GM23248 (cell line): ENCODE data around the gene ACOT4. TPM values are rescaled to one million over a fixed set of nuclear protein-coding genes. Genes with fewer than 3 reads are reported as not detected.
"Not testable (repeated sequence)": the region's sequence is repeated elsewhere in the genome, so short reads cannot be mapped to it uniquely, and the experiment has no call there.

Experiments used
- DNase-seq: peaks from one replicate; pipeline ENCODE4 v3.0.0-alpha.2; 2015
- H2AFZ ChIP-seq: fragments of 200-600 bp; sonication (generic); 2 replicates; pipeline ENCODE4 v1.6.1; 2016; ENCODE audit warnings: antibody characterized with exemption
- H3F3A ChIP-seq: fragments of 200-600 bp; sonication (generic); 2 replicates; pipeline ENCODE4 v1.6.1; 2016; ENCODE audit warnings: mild to moderate bottlenecking, antibody characterized with exemption, mixed run types; ENCODE audit not compliant: insufficient read depth
- H3K27ac ChIP-seq: fragments of 200-600 bp; sonication (generic); 2 replicates; pipeline ENCODE4 v1.5.1; 2016; ENCODE audit warnings: mild to moderate bottlenecking
- H3K27me3 ChIP-seq: fragments of 200-600 bp; sonication (generic); replicated peaks from 2 replicates; pipeline ENCODE4 v1.6.1; 2016; ENCODE audit warnings: mild to moderate bottlenecking; ENCODE audit not compliant: insufficient read depth
- H3K36me3 ChIP-seq: fragments of 200-600 bp; sonication (generic); 2 replicates; pipeline ENCODE4 v1.6.1; 2016; ENCODE audit warnings: low read depth, mild to moderate bottlenecking
- H3K4me1 ChIP-seq: fragments of 200-600 bp; sonication (generic); 2 replicates; pipeline ENCODE4 v1.6.1; 2016; ENCODE audit warnings: mild to moderate bottlenecking; ENCODE audit not compliant: insufficient read depth
- H3K4me2 ChIP-seq: fragments of 200-600 bp; sonication (generic); one replicate; pipeline ENCODE4 v1.6.1; 2016; ENCODE audit warnings: mild to moderate bottlenecking; ENCODE audit not compliant: unreplicated experiment
- H3K4me3 ChIP-seq: fragments of 200-600 bp; sonication (generic); 2 replicates; pipeline ENCODE4 v1.5.1; 2016; ENCODE audit warnings: mild to moderate bottlenecking
- H3K79me2 ChIP-seq: fragments of 200-600 bp; sonication (generic); 2 replicates; pipeline ENCODE4 v1.6.1; 2016; ENCODE audit warnings: mild to moderate bottlenecking; ENCODE audit not compliant: insufficient read depth
- H3K9ac ChIP-seq: fragments of 200-600 bp; sonication (generic); 2 replicates; pipeline ENCODE4 v1.6.1; 2016; ENCODE audit warnings: mild to moderate bottlenecking
- H3K9me2 ChIP-seq: fragments of 200-600 bp; sonication (generic); 2 replicates; pipeline ENCODE4 v1.6.1; 2016; ENCODE audit warnings: mixed run types, mild to moderate bottlenecking, moderate library complexity; ENCODE audit not compliant: insufficient read depth
- H3K9me3 ChIP-seq: fragments of 200-600 bp; sonication (generic); one replicate; pipeline ENCODE4 v1.6.1; 2017; ENCODE audit warnings: low read depth
- H4K20me1 ChIP-seq: fragments of 200-600 bp; sonication (generic); 2 replicates; pipeline ENCODE4 v1.6.0; 2016; ENCODE audit not compliant: insufficient read depth
- EZH2 ChIP-seq: fragments of 200-600 bp; sonication (generic); IDR thresholded peaks from 2 replicates; pipeline ENCODE4 v1.6.1; 2018; ENCODE audit warnings: antibody characterized with exemption, mild to moderate bottlenecking; ENCODE audit not compliant: insufficient read depth, poor library complexity, severe bottlenecking
- EZH2phosphoT487 ChIP-seq: fragments of 200-600 bp; sonication (generic); IDR thresholded peaks from 2 replicates; pipeline ENCODE4 v1.6.1; 2018; ENCODE audit warnings: antibody characterized with exemption, moderate library complexity, mild to moderate bottlenecking, low read depth; ENCODE audit not compliant: insufficient read depth
- WGBS, 2 experiments: methylation state at CpG; one replicate each; pipeline ENCODE4 v1.1.6; 2015 to 2017; ENCODE audit warnings: low lambda C conversion rate in 2 of 2, low coverage in 1 of 2; ENCODE audit errors: missing lambda C conversion rate in 2 of 2; 5-methylcytosine and 5-hydroxymethylcytosine counted together
- in situ Hi-C: fragments of 300-500 bp; cut with MboI; formaldehyde crosslinking; loops from 2 replicates; pipeline ENCODE4 v1.15.0; 2020
- polyA plus RNA-seq: library from polyadenylated mRNA; unstranded; fragments of >200 nt; fragmentation: Nextera tagmentation; extraction: Ambion mirVana; gene quantifications from 2 replicates; pipeline ENCODE4 v1.2.1, GENCODE V29; 2016
- total RNA-seq: library from RNA; depleted of rRNA; stranded (reverse); fragments of >200 nt; shearing (Covaris generic); gene quantifications from 2 replicates; pipeline ENCODE4 v1.2.3, GENCODE V29; 2014

Gene ACOT4
- total and polyA plus RNA-seq, 2 experiments from 2014 or later = 1.5 to 1.6 TPM

DNA sequence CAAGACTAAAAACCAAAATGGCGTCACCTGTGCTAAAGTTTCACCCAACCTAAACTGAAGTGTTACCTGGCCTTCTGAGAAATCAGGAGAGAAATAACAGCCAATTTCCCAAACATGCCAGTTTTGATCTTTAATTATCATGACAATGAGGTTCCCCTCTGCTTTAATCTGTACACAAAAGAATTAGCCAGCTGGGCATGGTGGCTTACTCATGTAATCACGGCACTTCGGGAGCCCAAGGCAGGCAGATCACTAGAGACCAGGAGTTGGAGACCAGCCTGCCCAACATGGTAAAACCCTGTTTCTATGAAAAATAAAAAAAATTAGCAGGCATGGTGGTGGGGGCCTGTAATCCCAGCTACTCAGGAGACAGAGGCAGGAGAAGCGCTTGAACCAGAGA, 37.8 kb upstream of the ACOT4 start:
- Histone ChIP-seq H3K79me2 (no peaks in the 10 kb centered on the region), H3K27me3 (no peaks in the 10 kb centered on the region), H2AFZ (no peak overlapping the region), H3K9me3 (no peaks in the 10 kb centered on the region), H4K20me1 (no peaks in the 10 kb centered on the region), H3K27ac (no peak overlapping the region), H3K4me2 (no peak overlapping the region), H3K4me3 (no peak overlapping the region), H3K4me1 (no peaks in the 10 kb centered on the region), H3K9ac (no peak overlapping the region), H3K9me2 (no peaks in the 10 kb centered on the region), H3F3A (no peaks in the 10 kb centered on the region), H3K36me3 (no peaks in the 10 kb centered on the region)
- DNase-seq = no peak
- in situ Hi-C loops = no loop called here
- WGBS, 2 experiments = 97 to 100% methylated on average over 4 of the region's 4 CpGs
- TF ChIP-seq EZH2phosphoT487 = no peak
- TF ChIP-seq EZH2 = no peak

DNA sequence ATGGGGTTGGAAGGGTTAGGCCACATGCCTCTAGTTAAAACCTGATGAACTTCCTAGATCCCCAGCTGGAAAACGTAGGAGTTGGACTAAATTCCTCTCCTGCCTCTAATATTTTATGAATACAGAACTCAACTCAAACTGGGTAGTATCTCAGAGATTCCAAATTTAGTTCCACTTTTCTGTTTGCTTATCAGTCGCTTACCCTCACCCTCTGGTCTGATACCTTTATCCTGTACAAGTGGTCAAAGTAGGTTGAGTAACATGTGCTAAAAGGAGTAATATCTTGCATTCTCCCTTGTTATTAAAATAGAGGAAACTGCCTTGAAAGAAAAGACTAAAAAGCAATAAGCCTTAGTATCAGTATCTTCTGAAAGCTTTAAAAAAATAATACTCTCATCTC, 34.5 kb upstream of the ACOT4 start:
- H3K4me3 ChIP-seq, H3K9ac ChIP-seq, DNase-seq, H3K4me2 ChIP-seq, H3K9me2 ChIP-seq, H3K27me3 ChIP-seq, H2AFZ ChIP-seq, H3F3A ChIP-seq, H3K36me3 ChIP-seq, H3K9me3 ChIP-seq, H3K4me1 ChIP-seq, H3K79me2 ChIP-seq, H3K27ac ChIP-seq, H4K20me1 ChIP-seq, in situ Hi-C loops: not testable (repeated sequence)
- 30 to 38% methylated on average over 2 of the region's 2 CpGs for WGBS, 2 experiments

DNA sequence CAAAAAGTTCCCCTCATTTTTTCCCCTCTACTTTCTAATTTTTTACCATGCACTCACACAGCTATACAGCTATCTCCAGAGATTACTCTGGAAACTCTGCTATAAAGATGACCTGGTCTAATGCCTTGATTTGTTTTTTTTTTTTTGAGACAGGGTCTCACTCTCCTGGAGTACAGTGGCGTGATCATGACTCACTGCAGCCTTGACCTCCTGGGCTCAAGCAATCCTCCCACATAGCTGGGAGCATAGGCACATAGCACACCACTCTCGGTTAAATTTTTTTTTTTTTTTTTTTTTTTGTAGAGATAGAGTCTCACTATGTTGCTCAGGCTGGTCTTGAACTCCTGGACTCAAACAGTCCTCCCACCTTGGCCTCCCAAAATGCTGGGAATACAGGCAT, 33.4 kb upstream of the ACOT4 start:
- H4K20me1 ChIP-seq, H3F3A ChIP-seq, H3K4me2 ChIP-seq, H3K9me3 ChIP-seq, H3K27me3 ChIP-seq, H3K27ac ChIP-seq, H3K9ac ChIP-seq, H3K36me3 ChIP-seq, H3K4me1 ChIP-seq, H2AFZ ChIP-seq, in situ Hi-C loops, H3K79me2 ChIP-seq, H3K9me2 ChIP-seq, H3K4me3 ChIP-seq, DNase-seq: not testable (repeated sequence)
- 47 to 83% methylated on average over 2 of the region's 2 CpGs for WGBS, 2 experiments

GRCh38 chr14:73562256-73562655, 29.4 kb upstream of the ACOT4 start:
- H3K9me2 ChIP-seq, H3K4me2 ChIP-seq, H3K27me3 ChIP-seq, H4K20me1 ChIP-seq, H3K79me2 ChIP-seq, H2AFZ ChIP-seq, H3F3A ChIP-seq, H3K9ac ChIP-seq, H3K9me3 ChIP-seq, in situ Hi-C loops, DNase-seq, H3K27ac ChIP-seq, H3K36me3 ChIP-seq, H3K4me3 ChIP-seq, H3K4me1 ChIP-seq: not testable (repeated sequence)
- 93 to 94% methylated on average over 7 of the region's 7 CpGs for WGBS, 2 experiments

- in situ Hi-C loops = not testable (repeated sequence)
These were observed 29.0 kb upstream of the ACOT4 start for GRCh38 chr14:73562696-73563095.

GRCh38 chr14:73566431-73566830, 25.2 kb upstream of the ACOT4 start:
- H3K9me3 ChIP-seq, H3K9me2 ChIP-seq, H3K9ac ChIP-seq, H3K36me3 ChIP-seq, H3K4me3 ChIP-seq, H3K4me2 ChIP-seq, H3K27ac ChIP-seq, H2AFZ ChIP-seq, in situ Hi-C loops, DNase-seq, H4K20me1 ChIP-seq, H3K27me3 ChIP-seq: not testable (repeated sequence)
- Histone ChIP-seq H3K4me1 (peaks cover 18% of the 10 kb centered on the region), H3F3A (peaks cover 11% of the 10 kb centered on the region), H3K79me2 (peaks cover 28% of the 10 kb centered on the region)
- whole genome bisulfite sequencing, 2 experiments = 98 to 99% methylated on average over 17 to 18 of the region's 18 CpGs

More at GRCh38 chr14:73562696-73563095, 29.0 kb upstream of the ACOT4 start:
- H3F3A ChIP-seq, H3K27me3 ChIP-seq, H4K20me1 ChIP-seq, H3K4me1 ChIP-seq, DNase-seq, H3K36me3 ChIP-seq, H3K4me3 ChIP-seq, H2AFZ ChIP-seq, H3K9me2 ChIP-seq, H3K9me3 ChIP-seq, H3K9ac ChIP-seq, H3K4me2 ChIP-seq, H3K27ac ChIP-seq: not testable (repeated sequence)
- 98 to 100% methylated on average over 6 of the region's 6 CpGs for WGBS, 2 experiments
- H3K79me2 ChIP-seq = peaks cover 12% of the 10 kb centered on the region

DNA sequence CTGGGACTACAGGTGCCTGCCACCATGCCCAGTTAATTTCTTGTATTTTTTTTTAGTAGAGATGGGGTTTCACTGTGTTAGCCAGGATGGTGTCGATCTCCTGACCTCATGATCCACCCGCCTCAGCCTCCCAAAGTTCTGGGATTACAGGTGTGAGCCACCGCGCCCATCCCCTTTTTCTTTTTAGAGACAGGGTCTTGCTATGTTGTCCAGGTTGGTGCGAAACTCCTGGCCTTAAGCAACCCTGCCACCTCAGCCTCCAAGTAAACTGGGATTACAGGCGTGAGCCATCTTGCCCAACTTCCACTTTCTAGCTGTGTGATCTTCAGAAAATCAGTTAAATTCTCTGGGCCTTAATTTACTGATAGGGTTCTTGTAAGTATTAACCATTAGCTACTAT, 24.7 kb upstream of the ACOT4 start:
- not testable (repeated sequence) for DNase-seq, H2AFZ ChIP-seq

More for the DNA sequence above, 24.7 kb upstream of the ACOT4 start:
- Histone ChIP-seq H3K79me2 (peaks cover 34% of the 10 kb centered on the region), H3K4me3 (0 out of 2 replicates have a peak overlapping the region, but pooled peaks have one; percentile 74), H3K4me1 (peaks cover 18% of the 10 kb centered on the region), H3F3A (peaks cover 11% of the 10 kb centered on the region)
- H3K27ac ChIP-seq, H3K9me3 ChIP-seq, H3K9me2 ChIP-seq, in situ Hi-C loops, H3K4me2 ChIP-seq, H4K20me1 ChIP-seq, H3K36me3 ChIP-seq, H3K27me3 ChIP-seq, H3K9ac ChIP-seq: not testable (repeated sequence)
- WGBS, 2 experiments = 92 to 97% methylated on average over 5 to 6 of the region's 6 CpGs
